NOMO-1 treated with dmso at 0.1 percent for 144 hours (cell line): ENCODE data around the gene IFT122.
A peak's percentile ranks its signal among the peaks of the same experiment; 100 is the strongest.

Experiments used
- DNase-seq: peaks from one replicate; lab custom pipeline; 2025; ENCODE audit not compliant: unreplicated experiment; lab: John Stamatoyannopoulos, UW

Gene IFT122

GRCh38 chr3:129555616-129556357 lies 115.8 kb downstream of the IFT122 start:
- DNase-seq, result no peak

GRCh38 chr3:129556358-129556695 lies 116.3 kb downstream of the IFT122 start:
- DNase-seq, result no peak

GRCh38 chr3:129556890-129557547 lies 117.0 kb downstream of the IFT122 start:
- DNase-seq, result no peak

- no peak for DNase-seq
These were observed 117.5 kb downstream of the IFT122 start for GRCh38 chr3:129557548-129557894.

GRCh38 chr3:129558081-129558771 lies 118.2 kb downstream of the IFT122 start:
- no peak for DNase-seq

GRCh38 chr3:129558772-129559564 lies 118.9 kb downstream of the IFT122 start:
- peak; percentile 11 for DNase-seq

- no peak for DNase-seq
These were observed 119.6 kb downstream of the IFT122 start for GRCh38 chr3:129559565-129560079.

GRCh38 chr3:129560269-129560787 lies 120.3 kb downstream of the IFT122 start:
- DNase-seq, result no peak

- DNase-seq, result no peak
These were observed 121.0 kb downstream of the IFT122 start for GRCh38 chr3:129560911-129561594.

- no peak for DNase-seq
These were observed 121.7 kb downstream of the IFT122 start for GRCh38 chr3:129561619-129562248.

GRCh38 chr3:129562803-129563202 lies 122.8 kb downstream of the IFT122 start:
- DNase-seq, result no peak

GRCh38 chr3:129563332-129563731 lies 123.3 kb downstream of the IFT122 start:
- DNase-seq, result no peak

- DNase-seq, result no peak
These were observed 124.0 kb downstream of the IFT122 start for GRCh38 chr3:129563850-129564535.

GRCh38 chr3:129564981-129565644 lies 125.1 kb downstream of the IFT122 start:
- DNase-seq, result no peak

- no peak for DNase-seq
These were observed 125.9 kb downstream of the IFT122 start for GRCh38 chr3:129565902-129566301.

GRCh38 chr3:129567176-129567705 lies 127.2 kb downstream of the IFT122 start:
- DNase-seq, result no peak

- no peak for DNase-seq
These were observed 127.9 kb downstream of the IFT122 start for GRCh38 chr3:129567939-129568338.

- DNase-seq, result no peak
These were observed 129.8 kb downstream of the IFT122 start for GRCh38 chr3:129569856-129570255.
